HFF-Myc (cell line): ENCODE data around the gene SLC43A3.

ENCODE experiments used
- DNase-seq: peaks from one replicate; pipeline ENCODE4 v3.0.0-alpha.2; 2011; ENCODE audit warnings: low read depth; ENCODE audit errors: extremely low read depth
- H3K4me3 ChIP-seq: replicated peaks from 2 replicates; pipeline ENCODE4 v1.5.1; 2011; ENCODE audit warnings: low read depth, mild to moderate bottlenecking, control low read depth, low read length
- TF ChIP-seq, protein P1 (sequence below): IDR thresholded peaks from 2 replicates; pipeline ENCODE4 v1.5.1; 2012; ENCODE audit warnings: mild to moderate bottlenecking, low read depth, low read length, control low read depth; ENCODE audit errors: missing control alignments

Gene SLC43A3

GRCh38 chr11:57376095-57377090 lies 50.5 kb downstream of the SLC43A3 start:
- no peak for DNase-seq
- TF ChIP-seq, protein P1, sequence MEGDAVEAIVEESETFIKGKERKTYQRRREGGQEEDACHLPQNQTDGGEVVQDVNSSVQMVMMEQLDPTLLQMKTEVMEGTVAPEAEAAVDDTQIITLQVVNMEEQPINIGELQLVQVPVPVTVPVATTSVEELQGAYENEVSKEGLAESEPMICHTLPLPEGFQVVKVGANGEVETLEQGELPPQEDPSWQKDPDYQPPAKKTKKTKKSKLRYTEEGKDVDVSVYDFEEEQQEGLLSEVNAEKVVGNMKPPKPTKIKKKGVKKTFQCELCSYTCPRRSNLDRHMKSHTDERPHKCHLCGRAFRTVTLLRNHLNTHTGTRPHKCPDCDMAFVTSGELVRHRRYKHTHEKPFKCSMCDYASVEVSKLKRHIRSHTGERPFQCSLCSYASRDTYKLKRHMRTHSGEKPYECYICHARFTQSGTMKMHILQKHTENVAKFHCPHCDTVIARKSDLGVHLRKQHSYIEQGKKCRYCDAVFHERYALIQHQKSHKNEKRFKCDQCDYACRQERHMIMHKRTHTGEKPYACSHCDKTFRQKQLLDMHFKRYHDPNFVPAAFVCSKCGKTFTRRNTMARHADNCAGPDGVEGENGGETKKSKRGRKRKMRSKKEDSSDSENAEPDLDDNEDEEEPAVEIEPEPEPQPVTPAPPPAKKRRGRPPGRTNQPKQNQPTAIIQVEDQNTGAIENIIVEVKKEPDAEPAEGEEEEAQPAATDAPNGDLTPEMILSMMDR, result no peak
- H3K4me3 ChIP-seq, result no peak overlapping the region

GRCh38 chr11:57375490-57375889 lies 51.4 kb downstream of the SLC43A3 start:
- no peak for DNase-seq
- no peak overlapping the region for H3K4me3 ChIP-seq
- TF ChIP-seq, protein P1, result no peak

DNA sequence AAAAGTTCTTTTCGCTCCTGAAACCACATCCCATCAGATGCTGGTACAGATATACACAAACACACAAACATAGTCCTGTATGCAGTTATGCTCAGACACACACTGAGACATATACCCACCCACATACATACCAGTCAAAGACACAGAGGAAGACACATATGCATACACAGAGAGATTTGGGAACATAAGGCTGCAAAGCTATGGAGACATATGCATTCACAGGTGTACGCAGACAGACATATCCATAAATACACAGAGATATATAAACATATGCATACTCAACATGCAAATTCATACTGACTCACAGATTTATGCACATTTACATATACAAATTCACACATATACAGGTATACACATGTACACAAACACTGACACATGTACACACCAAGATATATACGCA lies 52.0 kb downstream of the SLC43A3 start:
- DNase-seq, result no peak
- H3K4me3 ChIP-seq, result no peak overlapping the region
- TF ChIP-seq, protein P1, result no peak

GRCh38 chr11:57373146-57373545 lies 53.8 kb downstream of the SLC43A3 start:
- TF ChIP-seq, protein P1, result no peak
- DNase-seq, result no peak
- H3K4me3 ChIP-seq, result no peak overlapping the region

DNA sequence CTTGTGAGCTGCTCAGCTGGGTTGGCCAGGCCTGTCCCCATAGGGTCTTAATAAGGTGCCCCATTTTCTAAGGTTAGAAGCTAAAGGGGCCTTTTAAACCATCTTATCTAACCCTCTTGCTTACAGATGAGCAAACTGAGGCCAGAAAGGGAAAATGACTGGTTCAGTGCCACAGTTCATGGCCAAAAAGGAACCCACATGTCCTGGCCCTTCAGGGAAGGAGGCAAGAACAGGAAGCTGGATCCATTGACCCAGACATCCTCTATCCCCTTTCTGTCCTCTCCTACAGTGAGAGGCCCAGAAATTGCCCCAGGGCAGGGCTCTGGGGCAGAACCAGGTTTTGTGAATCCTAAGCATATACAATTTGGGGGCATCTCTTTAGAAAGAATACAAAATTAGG lies 56.0 kb downstream of the SLC43A3 start:
- no peak for DNase-seq
- H3K4me3 ChIP-seq, result no peak overlapping the region
- TF ChIP-seq, protein P1, result no peak

- H3K4me3 ChIP-seq, result no peak overlapping the region
- no peak for DNase-seq
- TF ChIP-seq, protein P1, result no peak
Measured at GRCh38 chr11:57370251-57370650, 56.7 kb downstream of the SLC43A3 start.

DNA sequence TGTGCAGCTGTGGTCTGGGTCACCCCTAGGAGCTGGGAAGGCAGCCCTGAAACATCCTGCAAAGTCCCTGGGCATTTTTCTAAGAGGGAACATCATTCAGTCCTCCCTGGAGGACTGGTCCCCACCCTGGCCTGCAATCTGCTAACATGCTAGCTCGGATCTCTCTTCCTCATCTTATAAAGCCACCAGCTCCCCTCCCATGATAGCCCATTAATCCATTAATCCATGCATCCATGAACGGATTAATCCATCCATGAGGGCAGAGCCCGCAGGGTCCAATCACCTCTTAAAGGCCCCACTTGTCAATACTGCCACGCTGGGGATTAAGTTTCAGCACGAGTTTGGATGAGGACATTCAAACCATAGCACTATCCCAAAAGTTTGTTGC lies 58.1 kb downstream of the SLC43A3 start:
- TF ChIP-seq, protein P1, result no peak
- DNase-seq, result no peak
- H3K4me3 ChIP-seq, result no peak overlapping the region
